ENCODE results near the gene MAPK1. TPM values are rescaled to one million over a fixed set of nuclear protein-coding genes. Genes with fewer than 3 reads are reported as not detected.

Gene MAPK1
- total and polyA plus RNA-seq, 2 donors (not counting 1 experiment from before 2014, with no cell fraction given), result 53.8 to 133 TPM

GRCh38 chr22:21764038-21764804, 103.2 kb downstream of the MAPK1 start:
- H3K9ac ChIP-seq (ENCODE audit: insufficient read depth, low read length), result no peak overlapping the region
- DNase-seq (ENCODE audit: low read depth in 2 of 2), result no peak
- no peak overlapping the region for H3K27ac ChIP-seq (ENCODE audit: insufficient read depth, low read length)
- no peak overlapping the region for H3K4me2 ChIP-seq (ENCODE audit: extremely low read depth, insufficient read depth, low read length)
- H3K36me3 ChIP-seq (ENCODE audit: control insufficient read depth, insufficient read depth, low read length), result peaks cover 29% of the 10 kb centered on the region
- H3K27me3 ChIP-seq (ENCODE audit: control insufficient read depth, insufficient read depth, low read length), result no peaks in the 10 kb centered on the region
- H4K20me1 ChIP-seq (ENCODE audit: control insufficient read depth, extremely low read depth, insufficient read depth, low read length), result no peaks in the 10 kb centered on the region
- H3K9me3 ChIP-seq (ENCODE audit: control insufficient read depth, insufficient read depth, low read depth, low read length), result no peaks in the 10 kb centered on the region
- H3K4me3 ChIP-seq (replicated peaks in 1 of 4; ENCODE audit: control extremely low read depth in 1 of 4, insufficient read depth in 1 of 4, low read depth in 3 of 4, low read length in 4 of 4), result no peak overlapping the region
- no peaks in the 10 kb centered on the region for H3K79me2 ChIP-seq (ENCODE audit: control insufficient read depth, insufficient read depth, low read length)
- peaks cover 8% of the 10 kb centered on the region for H3K4me1 ChIP-seq (ENCODE audit: control insufficient read depth, extremely low read depth, insufficient read depth, low read length)
- TF ChIP-seq CTCF (conservative IDR thresholded peaks at IDR 0.05 in 1 of 2, IDR thresholded peaks at IDR 0.05 in 1 of 2; ENCODE audit: low read depth in 1 of 2, low read length in 2 of 2), result no peak
- no peak for TF ChIP-seq EZH2 (IDR thresholded peaks at IDR 0.05; ENCODE audit: low read length, missing control alignments)
- no peak overlapping the region for H2AFZ ChIP-seq (ENCODE audit: low read length)

GRCh38 chr22:21762712-21763581, 104.5 kb downstream of the MAPK1 start:
- Histone ChIP-seq H3K4me2 (ENCODE audit: extremely low read depth, insufficient read depth, low read length) (no peak overlapping the region), H2AFZ (ENCODE audit: low read length) (no peak overlapping the region), H3K9me3 (ENCODE audit: control insufficient read depth, insufficient read depth, low read depth, low read length) (no peaks in the 10 kb centered on the region), H3K27me3 (ENCODE audit: control insufficient read depth, insufficient read depth, low read length) (no peaks in the 10 kb centered on the region), H3K79me2 (ENCODE audit: control insufficient read depth, insufficient read depth, low read length) (no peaks in the 10 kb centered on the region), H3K9ac (ENCODE audit: insufficient read depth, low read length) (no peak overlapping the region), H3K4me1 (ENCODE audit: control insufficient read depth, extremely low read depth, insufficient read depth, low read length) (peaks cover 8% of the 10 kb centered on the region), H3K4me3 (replicated peaks in 1 of 4; ENCODE audit: control extremely low read depth in 1 of 4, insufficient read depth in 1 of 4, low read depth in 3 of 4, low read length in 4 of 4) (no peak overlapping the region), H3K27ac (ENCODE audit: insufficient read depth, low read length) (no peak overlapping the region), H3K36me3 (ENCODE audit: control insufficient read depth, insufficient read depth, low read length) (peaks cover 28% of the 10 kb centered on the region), H4K20me1 (ENCODE audit: control insufficient read depth, extremely low read depth, insufficient read depth, low read length) (no peaks in the 10 kb centered on the region)
- no peak for DNase-seq (ENCODE audit: low read depth in 2 of 2)
- no peak for TF ChIP-seq CTCF (conservative IDR thresholded peaks at IDR 0.05 in 1 of 2, IDR thresholded peaks at IDR 0.05 in 1 of 2; ENCODE audit: low read depth in 1 of 2, low read length in 2 of 2)
- no peak for TF ChIP-seq EZH2 (IDR thresholded peaks at IDR 0.05; ENCODE audit: low read length, missing control alignments)

- H3K27ac ChIP-seq (ENCODE audit: insufficient read depth, low read length), result no peak overlapping the region
- no peak overlapping the region for H3K4me3 ChIP-seq (replicated peaks in 1 of 4; ENCODE audit: control extremely low read depth in 1 of 4, insufficient read depth in 1 of 4, low read depth in 3 of 4, low read length in 4 of 4)
- H3K27me3 ChIP-seq (ENCODE audit: control insufficient read depth, insufficient read depth, low read length), result no peaks in the 10 kb centered on the region
- peaks cover 22% of the 10 kb centered on the region for H3K36me3 ChIP-seq (ENCODE audit: control insufficient read depth, insufficient read depth, low read length)
- no peak overlapping the region for H3K4me2 ChIP-seq (ENCODE audit: extremely low read depth, insufficient read depth, low read length)
- no peaks in the 10 kb centered on the region for H3K9me3 ChIP-seq (ENCODE audit: control insufficient read depth, insufficient read depth, low read depth, low read length)
- H3K79me2 ChIP-seq (ENCODE audit: control insufficient read depth, insufficient read depth, low read length), result no peaks in the 10 kb centered on the region
- no peak overlapping the region for H2AFZ ChIP-seq (ENCODE audit: low read length)
- H4K20me1 ChIP-seq (ENCODE audit: control insufficient read depth, extremely low read depth, insufficient read depth, low read length), result no peaks in the 10 kb centered on the region
- no peak overlapping the region for H3K9ac ChIP-seq (ENCODE audit: insufficient read depth, low read length)
- DNase-seq (ENCODE audit: low read depth in 2 of 2), result no peak
- H3K4me1 ChIP-seq (ENCODE audit: control insufficient read depth, extremely low read depth, insufficient read depth, low read length), result peaks cover 8% of the 10 kb centered on the region
- no peak for TF ChIP-seq EZH2 (IDR thresholded peaks at IDR 0.05; ENCODE audit: low read length, missing control alignments)
- no peak for TF ChIP-seq CTCF (conservative IDR thresholded peaks at IDR 0.05 in 1 of 2, IDR thresholded peaks at IDR 0.05 in 1 of 2; ENCODE audit: low read depth in 1 of 2, low read length in 2 of 2)
These were observed 105.3 kb downstream of the MAPK1 start for GRCh38 chr22:21761994-21762680.

Measured in fibroblast of lung (primary cell).